HEK293T (cell line): ENCODE measurements around the gene CCNYL1.
"Not testable (repeated sequence)": the region's sequence is repeated elsewhere in the genome, so short reads cannot be mapped to it uniquely, and the experiment has no call there.

ENCODE experiments used
- CTCF ChIA-PET: fragments of 350-600 bp; formaldehyde crosslinking; extraction: SDS; loops from one replicate; lab custom pipeline; 2021; ENCODE audit warnings: antibody characterized with exemption, inconsistent platforms; lab: Yijun Ruan, JAX
- POLR2A ChIA-PET: fragments of 350-600 bp; formaldehyde crosslinking; extraction: SDS; loops from one replicate; lab custom pipeline; 2020; ENCODE audit warnings: antibody characterized with exemption, inconsistent platforms; lab: Yijun Ruan, JAX
- DNase-seq: peaks from one replicate; pipeline ENCODE4 v3.0.0; 2012; ENCODE audit warnings: mixed read lengths; ENCODE audit errors: extremely low spot score
- ARNT ChIP-seq: fragments of 450-650 bp; IDR thresholded peaks from 2 replicates; pipeline ENCODE4 v1.6.1; 2017; ENCODE audit warnings: mild to moderate bottlenecking
- BHLHE40 ChIP-seq: fragments of 450-650 bp; IDR thresholded peaks from 2 replicates; pipeline ENCODE4 v1.6.1; 2016; ENCODE audit warnings: mild to moderate bottlenecking, moderate library complexity, borderline replicate concordance
- CTBP1 ChIP-seq: fragments of 450-650 bp; IDR thresholded peaks from 2 replicates; pipeline ENCODE4 v1.6.1; 2016; ENCODE audit warnings: borderline replicate concordance
- ELF4 ChIP-seq: fragments of 450-650 bp; IDR thresholded peaks from 2 replicates; pipeline ENCODE4 v1.6.1; 2017; ENCODE audit warnings: antibody characterized with exemption
- FOXA1 ChIP-seq: fragments of 450-650 bp; IDR thresholded peaks from 2 replicates; pipeline ENCODE4 v1.6.1; 2016; ENCODE audit warnings: mild to moderate bottlenecking
- FOXK2 ChIP-seq: fragments of 450-650 bp; IDR thresholded peaks from 2 replicates; pipeline ENCODE4 v1.6.1; 2016; ENCODE audit warnings: mild to moderate bottlenecking
- FOXM1 ChIP-seq: fragments of 450-650 bp; IDR thresholded peaks from 2 replicates; pipeline ENCODE4 v1.6.1; 2017; ENCODE audit warnings: mild to moderate bottlenecking, borderline replicate concordance
- HDGF ChIP-seq: fragments of 450-650 bp; IDR thresholded peaks from 2 replicates; pipeline ENCODE4 v1.6.1; 2017; ENCODE audit warnings: antibody characterized with exemption, borderline replicate concordance
- L3MBTL2 ChIP-seq: fragments of 450-650 bp; conservative IDR thresholded peaks from 2 replicates; pipeline ENCODE4 v1.6.1; 2016; ENCODE audit warnings: mild to moderate bottlenecking
- LEF1 ChIP-seq: fragments of 450-650 bp; IDR thresholded peaks from 2 replicates; pipeline ENCODE4 v1.6.1; 2017; ENCODE audit warnings: mild to moderate bottlenecking, borderline replicate concordance
- NFRKB ChIP-seq: fragments of 450-650 bp; IDR thresholded peaks from 2 replicates; pipeline ENCODE4 v1.6.1; 2016; ENCODE audit warnings: mild to moderate bottlenecking, moderate library complexity
- PKNOX1 ChIP-seq: fragments of 450-650 bp; IDR thresholded peaks from 2 replicates; pipeline ENCODE4 v1.6.1; 2016
- SP1 ChIP-seq: fragments of 450-650 bp; IDR thresholded peaks from 2 replicates; pipeline ENCODE4 v1.6.1; 2017
- SUZ12 ChIP-seq: fragments of 450-650 bp; IDR thresholded peaks from 2 replicates; pipeline ENCODE4 v1.6.1; 2016; ENCODE audit warnings: mild to moderate bottlenecking
- TARDBP ChIP-seq: fragments of 450-650 bp; IDR thresholded peaks from 2 replicates; pipeline ENCODE4 v1.6.1; 2016
- ZNF384 ChIP-seq: fragments of 450-650 bp; IDR thresholded peaks from 2 replicates; pipeline ENCODE4 v1.6.1; 2016

CCNYL1 gene

GRCh38 chr2:207720517-207721187 is 9.2 kb downstream of the CCNYL1 start:
- ChIA-PET POLR2A (interaction anchor here (0.8 to 2.1 kb wide), 2 partner anchors 9 to 95 kb away, joined by 3 to 15 read pairs; partner anchors contain the start of gene CCNYL1), CTCF (interaction anchor here (0.6 to 1.1 kb wide), 2 partner anchors 11 to 14 kb away, joined by 3 read pairs; no protein-coding TSS in a partner anchor)
- no peak for DNase-seq
- TF ChIP-seq ARNT = no peak
- TF ChIP-seq SP1 = no peak
- TF ChIP-seq FOXA1 = no peak
- no peak for TF ChIP-seq SUZ12
- no peak for TF ChIP-seq HDGF

GRCh38 chr2:207722773-207723424 is 11.5 kb downstream of the CCNYL1 start:
- POLR2A ChIA-PET = no interaction called here
- TF ChIP-seq CTBP1 (no peak), ARNT (no peak), SUZ12 (no peak), TARDBP (no peak), ELF4 (no peak), LEF1 (no peak), FOXK2 (no peak), PKNOX1 (no peak), L3MBTL2 (no peak), BHLHE40 (no peak), ZNF384 (no peak), FOXM1 (no peak), HDGF (no peak), SP1 (no peak), FOXA1 (no peak), NFRKB (no peak)
- DNase-seq = no peak
- CTCF ChIA-PET = interaction anchor here (0.6 kb wide), 1 partner anchor 222 kb away, joined by 3 read pairs; no protein-coding TSS in a partner anchor

- DNase-seq, POLR2A ChIA-PET: not testable (repeated sequence)
- CTCF ChIA-PET = interaction anchor here (0.6 kb wide), 1 partner anchor 223 kb away, joined by 3 read pairs; no protein-coding TSS in a partner anchor
Observed at GRCh38 chr2:207723425-207723787, 12.0 kb downstream of the CCNYL1 start.

- no peak for TF ChIP-seq CTBP1
- no peak for TF ChIP-seq BHLHE40
- no peak for TF ChIP-seq ARNT
- TF ChIP-seq FOXA1 = no peak
- ChIA-PET CTCF (no interaction called here), POLR2A (interaction anchor here (1.5 kb wide), 1 partner anchor 13 kb away, joined by 4 read pairs; the partner anchor contains the start of gene CCNYL1)
- DNase-seq = no peak
Observed at GRCh38 chr2:207724113-207724512, 12.7 kb downstream of the CCNYL1 start.

- CTCF ChIA-PET = interaction anchor here (1.3 kb wide), 1 partner anchor 20 kb away, joined by 4 read pairs; no protein-coding TSS in a partner anchor
- no peak for DNase-seq
- POLR2A ChIA-PET = interaction anchor here (1.6 kb wide), 1 partner anchor 101 kb away, joined by 7 read pairs; the partner anchor contains the start of gene METTL21A
- TF ChIP-seq HDGF = no peak
- no peak for TF ChIP-seq ELF4
- no peak for TF ChIP-seq FOXK2
- TF ChIP-seq CTBP1 = no peak
- TF ChIP-seq SUZ12 = no peak
- TF ChIP-seq ARNT = no peak
- TF ChIP-seq BHLHE40 = no peak
- no peak for TF ChIP-seq PKNOX1
- no peak for TF ChIP-seq L3MBTL2
- TF ChIP-seq TARDBP = no peak
- TF ChIP-seq FOXM1 = no peak
- no peak for TF ChIP-seq NFRKB
- no peak for TF ChIP-seq FOXA1
- no peak for TF ChIP-seq LEF1
- no peak for TF ChIP-seq ZNF384
- TF ChIP-seq SP1 = no peak
Observed at GRCh38 chr2:207725873-207726578, 14.6 kb downstream of the CCNYL1 start.

GRCh38 chr2:207727261-207727660 is 15.8 kb downstream of the CCNYL1 start:
- CTCF ChIA-PET = interaction anchor here (0.7 kb wide), 1 partner anchor 35 kb away, joined by 3 read pairs; no protein-coding TSS in a partner anchor
- TF ChIP-seq SUZ12 (no peak), PKNOX1 (no peak), SP1 (no peak), HDGF (no peak), NFRKB (no peak), LEF1 (no peak)
- no peak for DNase-seq
- POLR2A ChIA-PET = no interaction called here
